T-helper 9 cell (primary cell): ENCODE measurements around the gene OPHN1.

Experiments used
- DNase-seq: peaks from one replicate; pipeline ENCODE4 v3.0.0-alpha.2; 2020
- total RNA-seq, 2 donors: gene quantifications; one replicate each; lab custom pipeline; 2026; lab: John Stamatoyannopoulos, UW

Gene OPHN1, protein sequence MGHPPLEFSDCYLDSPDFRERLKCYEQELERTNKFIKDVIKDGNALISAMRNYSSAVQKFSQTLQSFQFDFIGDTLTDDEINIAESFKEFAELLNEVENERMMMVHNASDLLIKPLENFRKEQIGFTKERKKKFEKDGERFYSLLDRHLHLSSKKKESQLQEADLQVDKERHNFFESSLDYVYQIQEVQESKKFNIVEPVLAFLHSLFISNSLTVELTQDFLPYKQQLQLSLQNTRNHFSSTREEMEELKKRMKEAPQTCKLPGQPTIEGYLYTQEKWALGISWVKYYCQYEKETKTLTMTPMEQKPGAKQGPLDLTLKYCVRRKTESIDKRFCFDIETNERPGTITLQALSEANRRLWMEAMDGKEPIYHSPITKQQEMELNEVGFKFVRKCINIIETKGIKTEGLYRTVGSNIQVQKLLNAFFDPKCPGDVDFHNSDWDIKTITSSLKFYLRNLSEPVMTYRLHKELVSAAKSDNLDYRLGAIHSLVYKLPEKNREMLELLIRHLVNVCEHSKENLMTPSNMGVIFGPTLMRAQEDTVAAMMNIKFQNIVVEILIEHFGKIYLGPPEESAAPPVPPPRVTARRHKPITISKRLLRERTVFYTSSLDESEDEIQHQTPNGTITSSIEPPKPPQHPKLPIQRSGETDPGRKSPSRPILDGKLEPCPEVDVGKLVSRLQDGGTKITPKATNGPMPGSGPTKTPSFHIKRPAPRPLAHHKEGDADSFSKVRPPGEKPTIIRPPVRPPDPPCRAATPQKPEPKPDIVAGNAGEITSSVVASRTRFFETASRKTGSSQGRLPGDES
- 0.24 to 0.77 reads per million in 2 donors for total RNA-seq

- DNase-seq: no peak
These were observed at the start of gene OPHN1 for GRCh38 chrX:68433155-68433980. Gene OPHN1, minus strand, starts transcription at chrX:68433495. Its CDS starts 475 bp downstream, at chrX:68433020.

DNA sequence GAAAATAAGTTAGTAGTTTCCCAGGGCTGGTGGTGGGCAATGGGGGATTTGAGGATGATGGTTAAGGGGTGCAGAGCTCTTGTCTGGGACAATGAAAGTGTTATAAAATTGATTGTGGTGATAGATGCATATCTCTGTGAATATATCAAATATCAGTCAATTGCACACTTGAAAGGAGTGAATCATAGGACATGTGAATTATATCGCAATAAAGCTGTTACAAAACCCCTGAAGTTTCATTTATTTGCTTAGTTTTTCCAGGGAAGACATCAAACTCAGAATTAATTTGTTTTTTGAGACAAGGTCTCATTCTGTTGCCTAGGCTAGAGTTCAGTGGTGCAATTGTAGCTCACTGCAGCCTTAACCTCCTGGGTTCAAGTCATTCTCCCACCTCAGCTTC is 47.7 kb upstream of the OPHN1 start:
- no peak for DNase-seq

GRCh38 chrX:68464796-68465195 is 31.5 kb upstream of the OPHN1 start:
- DNase-seq: no peak

DNA sequence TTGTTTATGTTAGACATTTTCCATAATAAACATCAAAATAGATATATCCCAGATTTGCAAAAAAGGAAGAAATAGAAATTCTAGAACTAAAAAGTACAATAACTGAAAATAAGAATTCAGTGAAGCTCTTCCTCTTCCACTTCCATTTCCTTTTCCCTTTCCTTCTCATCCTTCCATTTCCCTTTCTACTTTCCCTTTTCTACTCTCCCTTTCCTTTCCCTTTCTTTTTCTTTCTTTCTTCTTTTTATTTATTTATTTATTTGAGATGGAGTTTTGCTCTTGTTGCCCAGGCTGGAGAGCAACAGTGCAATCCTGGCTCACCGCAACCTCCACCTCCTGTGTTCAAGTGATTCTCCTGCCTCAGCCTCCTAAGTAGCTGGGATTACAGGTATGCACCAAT is 30.6 kb upstream of the OPHN1 start:
- no peak for DNase-seq

DNA sequence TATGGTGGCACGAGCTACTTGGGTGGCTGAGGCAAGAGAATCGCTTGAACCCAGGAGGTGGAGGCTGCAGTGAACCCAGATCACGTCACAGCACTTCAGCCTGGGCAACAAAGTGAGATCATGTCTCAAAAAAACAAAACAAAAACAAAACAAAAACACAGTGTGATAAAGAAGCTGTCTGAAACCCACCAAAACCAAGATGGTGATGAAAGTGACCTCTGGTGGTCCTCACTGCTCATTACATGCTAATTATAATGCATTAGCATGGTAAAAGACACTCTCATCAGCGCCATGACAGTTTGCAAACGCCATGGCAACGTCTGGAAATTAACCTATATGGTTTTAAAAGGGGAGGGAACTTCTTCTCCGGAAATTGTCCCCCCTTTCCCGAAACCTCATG is 29.4 kb upstream of the OPHN1 start:
- no peak for DNase-seq

DNA sequence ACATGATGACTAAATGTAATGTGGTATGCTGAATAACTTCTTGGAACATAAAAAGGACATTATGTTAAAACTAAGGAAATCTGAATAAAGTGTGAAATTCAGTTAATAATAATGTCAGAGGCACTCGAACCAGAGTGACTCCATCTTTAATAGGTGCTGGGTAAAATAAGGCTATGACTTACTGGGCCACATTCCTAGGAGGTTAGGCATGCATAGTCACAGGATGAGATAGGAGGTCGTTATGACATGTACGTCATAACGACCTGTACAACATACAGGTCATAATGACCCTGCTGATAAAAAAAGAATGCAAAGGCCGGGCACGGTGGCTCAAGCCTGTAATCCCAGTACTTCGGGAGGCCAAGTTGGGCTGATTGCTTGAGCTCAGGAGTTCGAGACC is 28.9 kb upstream of the OPHN1 start:
- DNase-seq: no peak

DNA sequence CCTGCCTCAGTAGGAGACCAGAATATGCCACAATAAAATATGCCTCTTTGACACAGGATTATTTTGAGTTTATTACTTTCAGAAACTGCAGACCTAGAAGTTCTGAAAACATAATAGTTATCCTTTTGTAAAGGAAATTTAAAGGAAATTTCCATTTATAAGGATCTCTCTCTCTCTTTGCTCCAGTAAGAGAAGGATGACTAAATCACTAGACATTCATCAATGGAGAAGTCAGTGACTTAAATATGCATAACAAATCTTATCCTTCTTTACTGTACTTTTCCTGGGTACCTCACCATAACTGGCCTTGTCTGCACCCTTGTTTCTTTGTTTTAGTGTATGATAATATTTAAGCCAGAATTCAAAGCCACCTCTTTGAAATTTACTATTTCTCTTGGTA is 28.3 kb upstream of the OPHN1 start:
- no peak for DNase-seq

DNA sequence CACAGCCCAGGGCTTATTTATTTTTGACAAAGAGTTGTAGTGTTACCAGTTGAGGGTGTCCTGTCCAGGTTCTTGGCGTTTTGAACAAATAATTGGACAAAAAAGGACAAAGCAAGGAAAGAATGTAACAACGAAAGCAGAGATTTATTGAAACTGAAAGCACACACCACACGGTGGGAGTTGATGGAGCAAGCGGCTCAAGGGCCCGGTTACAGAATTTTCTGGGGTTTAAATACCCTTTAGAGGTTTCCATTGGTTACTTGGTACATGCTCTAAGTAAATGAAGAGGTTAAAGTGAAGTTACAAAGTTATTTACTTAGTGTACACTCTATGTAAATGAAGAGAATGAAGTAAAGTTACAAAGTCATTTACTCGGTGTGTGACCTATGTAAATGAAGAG is 27.8 kb upstream of the OPHN1 start:
- no peak for DNase-seq

DNA sequence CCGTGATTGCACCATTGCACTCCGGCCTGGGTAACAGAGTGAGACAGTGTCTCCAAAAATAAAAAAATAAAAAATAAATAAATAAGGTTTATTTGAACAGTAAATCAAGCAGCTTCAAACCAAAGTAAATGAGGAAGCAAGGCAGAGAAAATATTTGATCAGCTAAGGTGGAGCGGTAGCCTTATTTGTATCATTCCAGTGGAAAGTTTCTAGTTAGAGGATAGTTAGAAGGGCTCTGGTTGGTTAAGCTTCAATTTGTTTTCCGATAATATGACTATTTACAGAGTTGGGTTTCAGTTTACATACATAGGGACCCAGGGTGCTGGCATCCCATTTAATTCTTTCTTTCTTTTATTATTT is 21.8 kb upstream of the OPHN1 start:
- no peak for DNase-seq

GRCh38 chrX:68454476-68455150 is 21.3 kb upstream of the OPHN1 start:
- no peak for DNase-seq

DNA sequence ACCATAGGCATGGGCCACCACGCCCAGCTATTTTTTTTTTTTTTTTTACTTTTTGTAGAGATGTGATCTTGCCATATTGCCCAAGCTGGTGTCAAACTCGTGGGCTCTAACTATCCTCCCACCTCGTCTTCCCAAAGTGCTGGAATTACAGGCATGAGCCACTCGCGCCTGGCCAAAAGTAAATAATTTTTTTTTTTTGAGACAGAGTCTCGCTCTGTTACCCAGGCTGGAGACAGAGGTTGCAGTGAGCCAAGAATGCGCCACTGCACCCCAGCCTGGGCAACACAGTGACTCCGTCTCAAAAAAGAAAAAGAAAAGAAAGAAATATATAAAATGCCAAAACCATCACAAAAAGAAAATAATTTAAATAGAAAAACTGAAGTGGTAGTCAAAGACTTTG is 18.4 kb upstream of the OPHN1 start:
- DNase-seq: no peak

DNA sequence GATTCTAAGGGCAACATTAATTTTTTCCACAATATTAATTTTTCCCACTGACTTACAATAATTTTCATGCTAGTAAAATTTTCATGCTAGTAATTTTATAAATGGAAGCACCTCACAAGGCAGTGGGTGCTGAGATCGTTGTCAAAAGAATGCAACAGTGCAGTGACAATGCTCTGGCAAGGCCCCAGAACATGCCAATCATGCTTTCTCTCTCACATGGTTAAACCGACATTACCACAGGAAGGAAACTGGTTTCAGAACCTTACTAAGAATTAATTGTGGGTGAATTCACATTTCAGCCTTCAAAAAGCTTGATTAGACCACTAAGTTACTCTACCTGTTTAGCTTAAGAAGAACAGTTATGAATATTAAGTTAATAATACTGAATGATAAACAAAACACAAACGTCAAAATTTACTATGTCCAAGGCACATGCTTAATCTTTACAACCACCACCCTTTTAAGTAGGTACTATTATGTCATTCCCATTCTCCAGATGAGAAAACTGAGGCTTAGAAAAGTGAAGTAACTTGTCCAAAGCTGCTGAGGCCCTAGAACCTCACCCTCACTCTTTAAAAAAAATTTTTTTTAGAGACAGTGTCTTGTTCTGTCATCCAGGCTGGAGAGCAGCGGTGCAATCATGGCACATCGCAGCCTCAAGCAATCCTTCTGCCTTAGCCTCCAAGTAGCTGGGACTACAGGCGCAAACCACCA is 10.0 kb upstream of the OPHN1 start:
- DNase-seq: no peak

- no peak for DNase-seq
These were observed 7.6 kb upstream of the OPHN1 start for GRCh38 chrX:68440940-68441339.

GRCh38 chrX:68440442-68440841 is 7.1 kb upstream of the OPHN1 start:
- no peak for DNase-seq

DNA sequence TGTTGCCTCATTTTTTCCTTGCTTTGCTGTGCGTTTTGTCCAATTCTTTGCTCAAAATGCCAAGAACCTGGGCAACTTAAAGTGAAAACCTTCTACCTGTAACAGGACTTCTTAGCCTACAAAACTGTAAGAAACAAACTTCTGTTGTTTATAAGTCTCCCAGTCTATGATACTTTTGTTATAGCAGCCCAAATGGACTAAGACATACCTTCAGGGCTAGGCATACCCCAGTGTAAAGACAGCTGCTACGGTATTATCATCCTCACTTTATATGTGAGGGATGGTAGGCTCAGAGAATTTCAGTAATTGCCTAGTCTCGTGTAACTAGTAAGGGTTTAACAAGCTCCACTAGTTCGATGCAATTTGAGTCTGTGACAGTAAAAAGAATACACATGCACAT is 6.0 kb upstream of the OPHN1 start:
- no peak for DNase-seq

GRCh38 chrX:68438575-68438974 is 5.3 kb upstream of the OPHN1 start:
- DNase-seq: no peak

GRCh38 chrX:68433981-68434299 is 645 bp upstream of the OPHN1 start:
- DNase-seq: no peak

- DNase-seq: no peak
These were observed 647 bp downstream of the OPHN1 start for GRCh38 chrX:68432648-68433047.

GRCh38 chrX:68431836-68432235 is 1.5 kb downstream of the OPHN1 start:
- no peak for DNase-seq

DNA sequence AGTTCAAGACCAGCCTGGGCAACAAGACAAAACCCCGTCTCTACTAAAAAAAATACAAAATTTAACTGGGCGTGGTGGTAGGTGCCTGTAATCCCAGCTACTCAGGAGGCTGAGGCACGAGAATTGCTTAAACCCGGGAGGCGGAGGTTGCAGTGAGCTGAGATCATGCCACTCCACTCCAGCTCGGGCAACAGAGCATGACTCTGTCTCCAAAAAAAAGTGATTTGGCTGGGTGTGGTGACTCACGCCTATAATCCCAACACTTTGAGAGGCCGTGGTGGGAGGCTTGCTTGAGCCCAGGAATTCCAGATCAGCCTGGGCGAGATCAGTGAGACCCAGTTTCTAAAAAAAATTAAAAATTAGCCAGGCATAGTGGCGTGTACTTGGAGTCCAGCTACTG is 4.1 kb downstream of the OPHN1 start:
- no peak for DNase-seq

- DNase-seq: no peak
These were observed 4.9 kb downstream of the OPHN1 start for GRCh38 chrX:68428431-68428830.

DNA sequence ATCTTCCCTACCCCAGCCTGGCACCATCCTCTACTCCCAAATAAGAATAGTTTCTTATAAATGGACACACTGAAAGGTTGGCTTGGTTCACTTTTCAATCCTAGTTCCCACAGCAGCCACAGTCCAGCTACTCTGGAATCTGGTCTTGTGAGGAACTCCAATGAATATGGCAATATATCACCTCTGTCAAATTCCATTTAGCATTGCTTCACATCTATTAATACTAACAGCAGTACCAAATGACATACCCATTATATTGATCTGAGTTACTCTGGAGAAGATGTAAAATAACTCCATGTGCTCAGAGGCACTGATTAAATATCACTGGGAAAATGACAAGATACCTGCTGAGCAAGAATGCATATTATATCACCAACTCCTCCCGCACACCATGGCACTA is 8.6 kb downstream of the OPHN1 start:
- DNase-seq: no peak
